ENCODE data around the gene LBHD2. TPM values are rescaled to one million over a fixed set of nuclear protein-coding genes. Genes with fewer than 3 reads are reported as not detected.
A peak's percentile ranks its signal among the peaks of the same experiment; 100 is the strongest.

Gene LBHD2
- total and polyA plus RNA-seq, 2 of the 13 experiments (the other 11 are each of a cell fraction or from before 2014, with no cell fraction given): 0.67 to 1.00 TPM

GRCh38 chr14:103091041-103091882 is 7.3 kb downstream of the LBHD2 start:
- peak overlapping the region; percentile 51 for H3K4me2 ChIP-seq (ENCODE audit: low read depth, low read length)
- intact Hi-C loops (cut with micrococcal nuclease; ENCODE audit: unreplicated experiment): no loop called here
- no peaks in the 10 kb centered on the region for H3K9me3 ChIP-seq (ENCODE audit: low read length)
- ChIA-PET POLR2A (interaction anchor here (0.8 to 2.0 kb wide), 2 partner anchors 9 to 12 kb away, joined by 3 to 12 read pairs; no protein-coding TSS in a partner anchor), CTCF (ENCODE audit: low intra/inter-chr PET ratio, low total read pairs) (interaction anchor here (1.3 kb wide), 1 partner anchor 13 kb away, joined by 4 read pairs; no protein-coding TSS in a partner anchor)
- FAIRE-seq: no peak
- in situ Hi-C loops (cut with HindIII; ENCODE audit: extremely low pct_ligation_motif_present, low pct_unique_long_range_greater_than_20kb): no loop called here
- no peaks in the 10 kb centered on the region for H3K36me3 ChIP-seq (replicated peaks in 1 of 2; ENCODE audit: control insufficient read depth in 1 of 2, insufficient read depth in 2 of 2, low read length in 2 of 2)
- H3K4me1 ChIP-seq (ENCODE audit: insufficient read depth, low read length): peaks cover 89% of the 10 kb centered on the region
- ATAC-seq: peak; percentile 12
- BruUV-seq (replicated peaks): no TSS peak
- H3K27me3 ChIP-seq (ENCODE audit: control insufficient read depth in 1 of 2, insufficient read depth in 2 of 2, low read length in 2 of 2): peaks cover 0 to 8% of the 10 kb centered on the region in 2 experiments; a peak in 3 of 5 replicates
- H3K27ac ChIP-seq (ENCODE audit: extremely low read length, insufficient read depth, low read length): no peak overlapping the region
- DNase-seq (ENCODE audit: low spot score): no peak
- peak overlapping the region in 2 of 3 experiments; percentile 3 to 40; a peak in 1 of 6 replicates for H3K4me3 ChIP-seq (replicated peaks in 1 of 3; ENCODE audit: insufficient read depth in 1 of 3, low read depth in 2 of 3, low read length in 3 of 3)
- H2AFZ ChIP-seq (ENCODE audit: low read length): no peak overlapping the region
- no peaks in the 10 kb centered on the region for H4K20me1 ChIP-seq (ENCODE audit: insufficient read depth, low read length)
- no peak overlapping the region for H3K9ac ChIP-seq (ENCODE audit: insufficient read depth, low read depth, low read length)
- H3K79me2 ChIP-seq (ENCODE audit: insufficient read depth, low read length): peaks cover 10% of the 10 kb centered on the region
- WGBS (ENCODE audit: low lambda C conversion rate): 45% methylated on average over 15 of the region's 69 CpGs
- TF ChIP-seq NR0B2 (CRISPR knock-in tag; IDR thresholded peaks at IDR 0.05) (no peak), ZNF841 (CRISPR knock-in tag; IDR thresholded peaks at IDR 0.05; ENCODE audit: borderline replicate concordance) (no peak), ZNF232 (CRISPR knock-in tag; IDR thresholded peaks at IDR 0.05; ENCODE audit: borderline replicate concordance) (no peak), HDAC1 (CRISPR knock-in tag; IDR thresholded peaks at IDR 0.05) (peak; percentile 37; the same call in 1 of the 2 replicates), JDP2 (CRISPR knock-in tag; IDR thresholded peaks at IDR 0.05; ENCODE audit: borderline replicate concordance) (no peak), ARID4A (CRISPR knock-in tag; IDR thresholded peaks at IDR 0.05; ENCODE audit: borderline replicate concordance) (0 out of 2 replicates have a peak, but pooled peaks have one; percentile 15), TAF15 (IDR thresholded peaks at IDR 0.05; ENCODE audit: low read depth, low read length, poor library complexity, severe bottlenecking) (peak; percentile 2), ZNF121 (CRISPR knock-in tag; IDR thresholded peaks at IDR 0.05) (no peak), ZNF878 (CRISPR knock-in tag; IDR thresholded peaks at IDR 0.05) (no peak), MYNN (CRISPR knock-in tag; IDR thresholded peaks at IDR 0.05; ENCODE audit: low read depth) (no peak), GATAD2A (CRISPR knock-in tag; IDR thresholded peaks at IDR 0.05) (no peak), HMGA1 (CRISPR knock-in tag; conservative IDR thresholded peaks at IDR 0.05) (no peak), ZNF138 (CRISPR knock-in tag; IDR thresholded peaks at IDR 0.05; ENCODE audit: low read depth) (no peak), ZNF740 (CRISPR knock-in tag; IDR thresholded peaks at IDR 0.05) (peak; percentile 87), ZNF766 (CRISPR knock-in tag; IDR thresholded peaks at IDR 0.05; ENCODE audit: borderline replicate concordance) (no peak), PAF1 (CRISPR knock-in tag; IDR thresholded peaks at IDR 0.05) (no peak), ZNF101 (CRISPR knock-in tag; IDR thresholded peaks at IDR 0.05; ENCODE audit: borderline replicate concordance, low read depth) (no peak), MATR3 (CRISPR knock-in tag; IDR thresholded peaks at IDR 0.05) (no peak), RBM39 (IDR thresholded peaks at IDR 0.05; ENCODE audit: low read depth, low read length, poor library complexity, severe bottlenecking) (no peak), ZNF546 (CRISPR knock-in tag; conservative IDR thresholded peaks at IDR 0.05) (no peak)
